Measurements from ENCODE around the gene RNF175. TPM values are rescaled to one million over a fixed set of nuclear protein-coding genes. Genes with fewer than 3 reads are reported as not detected.

Gene RNF175
- total RNA-seq, 1 donor from 2014 or later: 2.2 TPM

GRCh38 chr4:153785910-153786721, 26.3 kb upstream of the RNF175 start:
- TF ChIP-seq POLR2A (IDR thresholded peaks at IDR 0.05) (no peak), CTCF (IDR thresholded peaks at IDR 0.05) (peak in 1 of 3 experiments; percentile 23), POLR2AphosphoS5 (IDR thresholded peaks at IDR 0.05; ENCODE audit: insufficient read depth in 1 of 2, low read depth in 1 of 2) (no peak)
- H3K27ac ChIP-seq: no peak overlapping the region
- DNase-seq (ENCODE audit: extremely low spot score in 2 of 2): no peak
- H3K4me1 ChIP-seq: peaks cover 25% of the 10 kb centered on the region
- H3K36me3 ChIP-seq: no peaks in the 10 kb centered on the region
- intact Hi-C loops (cut with DNase I): loop anchor here (10.0 kb wide), 1 partner anchor 529 kb away; no protein-coding TSS in a partner anchor
- peak overlapping the region in 1 of 2 donors; percentile 3 for H3K4me3 ChIP-seq
- H3K27me3 ChIP-seq: no peaks in the 10 kb centered on the region
- no peaks in the 10 kb centered on the region for H3K9me3 ChIP-seq

GRCh38 chr4:153784166-153784699, 24.4 kb upstream of the RNF175 start:
- no peaks in the 10 kb centered on the region for H3K9me3 ChIP-seq
- no peak overlapping the region for H3K27ac ChIP-seq
- no peaks in the 10 kb centered on the region for H3K36me3 ChIP-seq
- no peak for TF ChIP-seq POLR2A (IDR thresholded peaks at IDR 0.05)
- no peak for TF ChIP-seq POLR2AphosphoS5 (IDR thresholded peaks at IDR 0.05; ENCODE audit: insufficient read depth in 1 of 2, low read depth in 1 of 2)
- H3K27me3 ChIP-seq: no peaks in the 10 kb centered on the region
- intact Hi-C loops (cut with DNase I): loop anchor here (10.0 kb wide), 1 partner anchor 531 kb away; no protein-coding TSS in a partner anchor
- no peak overlapping the region for H3K4me3 ChIP-seq
- peaks cover 9% of the 10 kb centered on the region for H3K4me1 ChIP-seq
- no peak for DNase-seq (ENCODE audit: extremely low spot score in 2 of 2)

- Histone ChIP-seq H3K36me3 (no peaks in the 10 kb centered on the region), H3K27ac (no peak overlapping the region), H3K4me3 (no peak overlapping the region), H3K4me1 (no peaks in the 10 kb centered on the region), H3K9me3 (no peaks in the 10 kb centered on the region), H3K27me3 (no peaks in the 10 kb centered on the region)
- intact Hi-C loops (cut with DNase I): loop anchor here (10.0 kb wide), 1 partner anchor 532 kb away; no protein-coding TSS in a partner anchor
- TF ChIP-seq POLR2A (IDR thresholded peaks at IDR 0.05) (no peak), CTCF (IDR thresholded peaks at IDR 0.05) (no peak), POLR2AphosphoS5 (IDR thresholded peaks at IDR 0.05; ENCODE audit: insufficient read depth in 1 of 2, low read depth in 1 of 2) (no peak)
- no peak for DNase-seq (ENCODE audit: extremely low spot score in 2 of 2)
These were observed 22.8 kb upstream of the RNF175 start for GRCh38 chr4:153782581-153782980.

- no peak overlapping the region for H3K4me3 ChIP-seq
- intact Hi-C loops (cut with DNase I): loop anchor here (10.0 kb wide), 1 partner anchor 533 kb away; no protein-coding TSS in a partner anchor
- H3K4me1 ChIP-seq: no peaks in the 10 kb centered on the region
- no peak for DNase-seq (ENCODE audit: extremely low spot score in 2 of 2)
- H3K27me3 ChIP-seq: no peaks in the 10 kb centered on the region
- H3K36me3 ChIP-seq: no peaks in the 10 kb centered on the region
- H3K27ac ChIP-seq: no peak overlapping the region
- H3K9me3 ChIP-seq: no peaks in the 10 kb centered on the region
- TF ChIP-seq POLR2AphosphoS5 (IDR thresholded peaks at IDR 0.05; ENCODE audit: insufficient read depth in 1 of 2, low read depth in 1 of 2): no peak
- no peak for TF ChIP-seq CTCF (IDR thresholded peaks at IDR 0.05)
- no peak for TF ChIP-seq POLR2A (IDR thresholded peaks at IDR 0.05)
These were observed 22.0 kb upstream of the RNF175 start for GRCh38 chr4:153781717-153782416.

GRCh38 chr4:153781280-153781679, 21.5 kb upstream of the RNF175 start:
- TF ChIP-seq POLR2AphosphoS5 (IDR thresholded peaks at IDR 0.05; ENCODE audit: insufficient read depth in 1 of 2, low read depth in 1 of 2) (no peak), CTCF (IDR thresholded peaks at IDR 0.05) (no peak), POLR2A (IDR thresholded peaks at IDR 0.05) (no peak)
- H3K4me3 ChIP-seq: no peak overlapping the region
- intact Hi-C loops (cut with DNase I): loop anchor here (10.0 kb wide), 1 partner anchor 534 kb away; no protein-coding TSS in a partner anchor
- no peaks in the 10 kb centered on the region for H3K36me3 ChIP-seq
- no peak overlapping the region for H3K27ac ChIP-seq
- no peaks in the 10 kb centered on the region for H3K4me1 ChIP-seq
- DNase-seq (ENCODE audit: extremely low spot score in 2 of 2): no peak
- H3K9me3 ChIP-seq: no peaks in the 10 kb centered on the region
- no peaks in the 10 kb centered on the region for H3K27me3 ChIP-seq
